Progenitor cell of endocrine pancreas (in vitro differentiated cells): Measurements from ENCODE around the gene PCTP. TPM values are rescaled to one million over a fixed set of nuclear protein-coding genes. Genes with fewer than 3 reads are reported as not detected.

Experiments used
- DNase-seq: peaks from one replicate; pipeline ENCODE4 v3.0.0; 2021; ENCODE audit warnings: low spot score; ENCODE audit not compliant: unreplicated experiment
- H3K27ac Mint-ChIP-seq: 2 replicates; pipeline ENCODE4 v1.8.0; 2021; ENCODE audit warnings: mild to moderate bottlenecking, moderate library complexity, mixed read lengths
- H3K27me3 Mint-ChIP-seq: 2 replicates; pipeline ENCODE4 v1.8.0; 2021; ENCODE audit warnings: mixed read lengths
- H3K36me3 Mint-ChIP-seq: 2 replicates; pipeline ENCODE4 v1.8.0; 2022; ENCODE audit warnings: mixed read lengths; ENCODE audit not compliant: insufficient read depth
- H3K4me1 Mint-ChIP-seq: 2 replicates; pipeline ENCODE4 v1.8.0; 2021; ENCODE audit warnings: low read depth, mixed read lengths
- H3K4me3 Mint-ChIP-seq: 2 replicates; pipeline ENCODE4 v1.8.0; 2021; ENCODE audit warnings: low read depth, mild to moderate bottlenecking, moderate library complexity, mixed read lengths
- H3K9me3 Mint-ChIP-seq: 2 replicates; pipeline ENCODE4 v1.8.0; 2021; ENCODE audit warnings: low read depth, mixed read lengths
- CTCF ChIP-seq: fragments of 200-600 bp; sonication (generic); IDR thresholded peaks from one replicate; pipeline ENCODE4 v1.5.0; 2021; ENCODE audit warnings: antibody characterized with exemption, mild to moderate bottlenecking; ENCODE audit not compliant: unreplicated experiment
- total RNA-seq: library from RNA; stranded (reverse); gene quantifications from 2 replicates; pipeline ENCODE4 v1.2.1, GENCODE V29; 2021

Gene PCTP
- total RNA-seq, 1 donor from 2014 or later: 25.4 TPM

DNA sequence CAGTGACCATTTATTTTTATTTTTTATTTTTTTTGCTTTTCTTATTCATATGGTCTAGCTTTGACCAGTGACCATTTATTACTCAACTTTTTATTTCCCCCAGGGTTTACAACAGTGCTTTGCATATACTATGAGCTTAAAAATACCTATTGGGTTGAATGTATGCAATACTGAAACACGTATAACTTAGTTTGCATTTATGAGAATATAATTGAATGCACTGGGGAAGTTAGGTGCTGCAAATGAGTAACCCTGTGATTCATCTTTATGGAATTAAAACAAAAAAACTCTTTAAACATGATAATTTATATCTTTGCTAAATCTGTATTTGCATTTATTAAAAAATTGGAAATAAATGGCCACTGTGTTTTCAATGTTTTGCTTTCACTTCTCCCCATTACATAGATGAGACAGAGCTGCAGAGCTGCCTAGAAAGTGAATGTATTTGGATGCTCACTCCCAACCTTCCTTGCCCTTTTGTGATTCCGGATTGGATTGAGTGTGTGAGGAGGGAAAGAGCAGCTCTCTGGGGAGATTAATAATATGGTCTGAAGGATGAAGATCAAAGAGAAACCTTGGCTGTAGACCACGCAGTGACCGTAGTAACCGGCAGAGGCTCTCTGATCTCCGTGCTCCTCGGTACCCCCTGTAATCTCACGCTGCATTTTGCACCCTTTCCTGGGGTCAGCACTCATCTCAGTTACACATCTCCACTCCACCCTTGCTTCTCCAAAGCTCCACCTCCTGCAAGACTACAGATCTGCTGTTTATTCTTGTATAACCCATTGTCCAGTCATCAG, 42.5 kb upstream of the PCTP start:
- Mint-ChIP-seq H3K36me3 (no peaks in the 10 kb centered on the region), H3K4me3 (no peak overlapping the region), H3K27ac (no peak overlapping the region), H3K4me1 (peaks cover 10% of the 10 kb centered on the region), H3K9me3 (no peaks in the 10 kb centered on the region), H3K27me3 (peaks cover 11% of the 10 kb centered on the region)
- no peak for DNase-seq
- no peak for TF ChIP-seq CTCF

GRCh38 chr17:55709440-55709839, 41.4 kb upstream of the PCTP start:
- Mint-ChIP-seq H3K4me1 (peaks cover 10% of the 10 kb centered on the region), H3K36me3 (no peaks in the 10 kb centered on the region), H3K27ac (no peak overlapping the region), H3K27me3 (peaks cover 11% of the 10 kb centered on the region), H3K4me3 (no peak overlapping the region), H3K9me3 (no peaks in the 10 kb centered on the region)
- TF ChIP-seq CTCF: no peak
- DNase-seq: no peak

DNA sequence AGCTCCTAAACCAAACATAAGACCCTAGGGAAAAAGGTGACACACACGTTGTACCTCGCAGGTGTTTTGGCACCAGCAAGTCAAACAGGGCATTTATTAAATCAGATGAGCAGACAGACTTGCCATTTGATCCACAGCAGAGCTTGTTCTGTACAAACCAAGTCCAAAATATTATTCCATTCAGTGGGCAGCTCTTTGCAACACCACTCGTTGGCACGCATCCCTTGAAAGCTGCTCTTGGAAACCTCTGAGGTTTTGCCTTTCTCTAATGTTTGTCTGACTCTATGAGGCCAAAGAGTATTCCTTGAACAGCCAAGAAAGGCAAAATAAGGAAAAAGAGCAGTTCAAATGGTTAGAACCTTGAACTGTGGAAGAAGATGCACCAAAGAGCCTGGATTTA, 40.9 kb upstream of the PCTP start:
- peaks cover 8% of the 10 kb centered on the region for H3K4me1 Mint-ChIP-seq
- no peak for TF ChIP-seq CTCF
- DNase-seq: no peak
- no peak overlapping the region for H3K4me3 Mint-ChIP-seq
- no peaks in the 10 kb centered on the region for H3K36me3 Mint-ChIP-seq
- H3K27ac Mint-ChIP-seq: no peak overlapping the region
- no peaks in the 10 kb centered on the region for H3K9me3 Mint-ChIP-seq
- peaks cover 11% of the 10 kb centered on the region for H3K27me3 Mint-ChIP-seq

- Mint-ChIP-seq H3K27me3 (peaks cover 11% of the 10 kb centered on the region), H3K27ac (no peak overlapping the region), H3K9me3 (no peaks in the 10 kb centered on the region), H3K4me3 (no peak overlapping the region), H3K36me3 (no peaks in the 10 kb centered on the region), H3K4me1 (peaks cover 8% of the 10 kb centered on the region)
- no peak for TF ChIP-seq CTCF
- DNase-seq: no peak
Observed at GRCh38 chr17:55710410-55710809, 40.4 kb upstream of the PCTP start.

GRCh38 chr17:55710829-55711496, 39.9 kb upstream of the PCTP start:
- H3K4me1 Mint-ChIP-seq: peaks cover 5% of the 10 kb centered on the region
- H3K27me3 Mint-ChIP-seq: peaks cover 11% of the 10 kb centered on the region
- TF ChIP-seq CTCF: no peak
- H3K9me3 Mint-ChIP-seq: no peaks in the 10 kb centered on the region
- DNase-seq: no peak
- H3K36me3 Mint-ChIP-seq: no peaks in the 10 kb centered on the region
- H3K27ac Mint-ChIP-seq: no peak overlapping the region
- no peak overlapping the region for H3K4me3 Mint-ChIP-seq
